Nephron (organoid): ENCODE data around the gene PWP1.
A peak's percentile ranks its signal among the peaks of the same experiment; 100 is the strongest.

Experiments
- H3K27ac Mint-ChIP-seq, 3 experiments: 2 replicates each; pipeline ENCODE4 v1.8.0; 2020; ENCODE audit warnings: mixed read lengths in 3 of 3, mild to moderate bottlenecking in 2 of 3, moderate library complexity in 1 of 3
- H3K27me3 Mint-ChIP-seq: 2 replicates; pipeline ENCODE4 v1.8.0; 2021; ENCODE audit warnings: low read depth, mild to moderate bottlenecking, moderate library complexity, mixed read lengths
- H3K36me3 Mint-ChIP-seq: 2 replicates; pipeline ENCODE4 v1.8.0; 2020; ENCODE audit warnings: low read depth, mixed read lengths
- H3K4me1 Mint-ChIP-seq: 2 replicates; pipeline ENCODE4 v1.8.0; 2020; ENCODE audit warnings: mixed read lengths
- H3K4me3 Mint-ChIP-seq, 3 experiments: 2 replicates each; pipeline ENCODE4 v1.8.0; 2020; ENCODE audit warnings: mild to moderate bottlenecking in 3 of 3, mixed read lengths in 3 of 3, moderate library complexity in 2 of 3
- H3K9me3 Mint-ChIP-seq: 2 replicates; pipeline ENCODE4 v1.8.0; 2020; ENCODE audit warnings: mixed read lengths
- TF ChIP-seq, protein P1 (sequence below), 3 experiments: fragments of 200-600 bp; sonication (generic); IDR thresholded peaks; one replicate each; pipeline ENCODE4 v1.5.0; 2021; ENCODE audit warnings: antibody characterized with exemption in 3 of 3; ENCODE audit not compliant: unreplicated experiment in 3 of 3

Gene PWP1

DNA sequence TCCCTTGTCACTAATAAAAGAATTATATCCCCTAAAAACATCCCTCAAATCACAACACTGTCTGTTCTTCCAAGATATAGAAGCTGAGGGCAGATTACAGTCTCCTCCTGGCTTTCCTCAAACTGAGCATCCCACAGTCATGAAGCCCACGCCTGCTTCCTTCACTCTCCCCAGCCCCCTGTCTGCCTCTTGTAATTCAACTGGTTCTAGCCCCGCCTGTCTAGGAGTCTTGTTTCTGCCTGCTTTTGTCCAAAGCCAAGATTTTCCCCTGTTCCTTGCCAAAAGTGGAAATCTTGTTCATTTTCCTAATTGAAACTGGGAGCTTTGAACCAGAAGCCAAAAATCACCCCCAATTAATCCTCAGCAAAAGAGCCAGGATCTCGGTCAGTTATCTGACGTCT is 35.9 kb upstream of the PWP1 start:
- H3K4me3 Mint-ChIP-seq: peak overlapping the region in 2 of 3 experiments; percentile 3
- no peaks in the 10 kb centered on the region for H3K36me3 Mint-ChIP-seq
- no peaks in the 10 kb centered on the region for H3K9me3 Mint-ChIP-seq
- TF ChIP-seq, protein P1, sequence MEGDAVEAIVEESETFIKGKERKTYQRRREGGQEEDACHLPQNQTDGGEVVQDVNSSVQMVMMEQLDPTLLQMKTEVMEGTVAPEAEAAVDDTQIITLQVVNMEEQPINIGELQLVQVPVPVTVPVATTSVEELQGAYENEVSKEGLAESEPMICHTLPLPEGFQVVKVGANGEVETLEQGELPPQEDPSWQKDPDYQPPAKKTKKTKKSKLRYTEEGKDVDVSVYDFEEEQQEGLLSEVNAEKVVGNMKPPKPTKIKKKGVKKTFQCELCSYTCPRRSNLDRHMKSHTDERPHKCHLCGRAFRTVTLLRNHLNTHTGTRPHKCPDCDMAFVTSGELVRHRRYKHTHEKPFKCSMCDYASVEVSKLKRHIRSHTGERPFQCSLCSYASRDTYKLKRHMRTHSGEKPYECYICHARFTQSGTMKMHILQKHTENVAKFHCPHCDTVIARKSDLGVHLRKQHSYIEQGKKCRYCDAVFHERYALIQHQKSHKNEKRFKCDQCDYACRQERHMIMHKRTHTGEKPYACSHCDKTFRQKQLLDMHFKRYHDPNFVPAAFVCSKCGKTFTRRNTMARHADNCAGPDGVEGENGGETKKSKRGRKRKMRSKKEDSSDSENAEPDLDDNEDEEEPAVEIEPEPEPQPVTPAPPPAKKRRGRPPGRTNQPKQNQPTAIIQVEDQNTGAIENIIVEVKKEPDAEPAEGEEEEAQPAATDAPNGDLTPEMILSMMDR (IDR thresholded peaks at IDR 0.05; ENCODE audit: unreplicated experiment in 3 of 3): no peak
- peaks cover 48% of the 10 kb centered on the region for H3K4me1 Mint-ChIP-seq
- H3K27ac Mint-ChIP-seq: peak overlapping the region; percentile 56 to 87 (median 70)
- H3K27me3 Mint-ChIP-seq: peaks cover 12% of the 10 kb centered on the region

- Mint-ChIP-seq H3K4me3 (no peak overlapping the region), H3K36me3 (no peaks in the 10 kb centered on the region), H3K4me1 (peaks cover 52% of the 10 kb centered on the region), H3K27me3 (peaks cover 8% of the 10 kb centered on the region), H3K9me3 (no peaks in the 10 kb centered on the region), H3K27ac (peak overlapping the region; percentile 22 to 70 (median 53))
- TF ChIP-seq, protein P1 (IDR thresholded peaks at IDR 0.05; ENCODE audit: unreplicated experiment in 3 of 3): no peak
These were observed 34.6 kb upstream of the PWP1 start for GRCh38 chr12:107650977-107651376.

DNA sequence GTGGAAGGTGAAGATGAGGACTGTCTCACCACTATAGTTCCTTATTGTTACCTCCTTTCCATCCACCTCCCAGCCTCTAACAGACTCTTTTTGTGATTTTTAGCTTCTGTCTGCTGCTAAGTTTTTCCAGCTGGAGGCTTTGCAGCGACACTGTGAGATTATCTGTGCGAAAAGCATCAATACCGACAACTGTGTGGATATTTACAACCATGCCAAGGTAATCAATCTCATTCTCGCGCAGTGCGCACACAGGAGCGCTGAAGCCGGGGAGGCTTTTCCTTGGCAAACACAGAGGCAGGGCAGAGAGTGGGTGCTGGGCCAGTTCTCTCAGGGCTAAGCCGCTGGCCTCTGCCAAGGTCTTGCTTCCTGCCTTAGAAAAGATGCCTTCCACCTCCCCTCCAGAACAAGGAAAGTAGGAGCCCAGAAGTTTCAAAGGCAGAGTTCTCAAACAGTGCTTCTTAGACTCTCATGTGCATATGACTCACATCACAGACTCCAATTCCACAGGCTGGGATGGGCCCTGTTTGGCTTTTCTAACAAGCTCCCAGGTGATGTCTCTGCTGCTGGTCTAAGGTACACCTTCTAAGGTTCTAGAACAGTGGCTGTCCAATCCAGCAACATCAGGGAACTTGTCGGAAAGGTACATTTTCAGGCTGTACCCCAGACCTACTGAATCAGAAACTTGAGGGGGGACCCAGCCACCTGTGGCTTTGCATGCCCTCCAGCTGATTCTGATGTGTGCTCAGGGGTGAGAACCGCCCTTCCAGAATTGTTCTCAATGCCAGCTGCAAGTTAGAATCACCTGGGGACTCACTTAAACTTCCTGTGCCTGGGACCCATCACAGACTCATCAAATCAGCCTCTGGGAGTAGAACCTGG is 33.8 kb upstream of the PWP1 start:
- H3K27me3 Mint-ChIP-seq: peaks cover 6% of the 10 kb centered on the region

GRCh38 chr12:107653519-107653918 is 32.1 kb upstream of the PWP1 start:
- Mint-ChIP-seq H3K4me3 (no peak overlapping the region), H3K9me3 (no peaks in the 10 kb centered on the region), H3K27ac (no peak overlapping the region), H3K27me3 (peaks cover 6% of the 10 kb centered on the region), H3K36me3 (peaks cover 3% of the 10 kb centered on the region), H3K4me1 (peaks cover 44% of the 10 kb centered on the region)
- TF ChIP-seq, protein P1 (IDR thresholded peaks at IDR 0.05; ENCODE audit: unreplicated experiment in 3 of 3): no peak

More for the DNA sequence above, 33.8 kb upstream of the PWP1 start:
- Mint-ChIP-seq H3K27ac (peak overlapping the region in 2 of 3 experiments; percentile 70 to 90), H3K9me3 (no peaks in the 10 kb centered on the region), H3K4me3 (peak overlapping the region in 2 of 3 experiments; percentile 1 to 8), H3K4me1 (peaks cover 48% of the 10 kb centered on the region), H3K36me3 (no peaks in the 10 kb centered on the region)
- TF ChIP-seq, protein P1 (IDR thresholded peaks at IDR 0.05; ENCODE audit: unreplicated experiment in 3 of 3): no peak

DNA sequence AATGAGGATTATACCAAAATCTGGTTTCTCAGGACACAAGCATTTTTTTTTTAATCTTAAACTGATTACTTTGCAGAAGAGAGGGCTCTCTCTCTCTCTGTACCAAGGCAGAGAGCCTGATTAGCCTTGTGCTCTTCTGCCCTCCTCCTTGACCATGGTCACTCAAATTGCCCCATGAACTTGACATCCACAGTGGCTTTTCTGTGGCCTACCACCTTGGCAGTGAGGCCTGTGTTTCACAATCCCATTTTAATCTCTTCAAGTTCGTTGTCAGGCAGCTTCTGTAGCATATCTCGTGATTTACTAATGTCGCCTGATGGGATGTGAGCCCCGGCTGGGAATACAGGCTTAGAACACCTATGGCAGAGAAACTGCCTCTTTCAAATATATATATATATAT is 30.7 kb upstream of the PWP1 start:
- Mint-ChIP-seq H3K4me1 (peaks cover 31% of the 10 kb centered on the region), H3K9me3 (no peaks in the 10 kb centered on the region), H3K36me3 (peaks cover 3% of the 10 kb centered on the region), H3K27me3 (peaks cover 6% of the 10 kb centered on the region), H3K27ac (peak overlapping the region in 2 of 3 experiments; percentile 44 to 61), H3K4me3 (no peak overlapping the region)
- TF ChIP-seq, protein P1 (IDR thresholded peaks at IDR 0.05; ENCODE audit: unreplicated experiment in 3 of 3): no peak
